CD4-positive, alpha-beta memory T cell (primary cell): ENCODE measurements around the gene PCED1A. TPM values are rescaled to one million over a fixed set of nuclear protein-coding genes. Genes with fewer than 3 reads are reported as not detected.
A peak's percentile ranks its signal among the peaks of the same experiment; 100 is the strongest.

Experiments
- CTCF ChIA-PET: fragments of 350-600 bp; sonication (Branson Sonifier 250); formaldehyde crosslinking; loops from one replicate; lab custom pipeline; 2021; ENCODE audit warnings: inconsistent platforms; ENCODE audit not compliant: partially characterized antibody; lab: Charles Lee
- POLR2A ChIA-PET: fragments of 350-600 bp; sonication (Branson Sonifier 250); formaldehyde crosslinking; loops from one replicate; lab custom pipeline; 2021; ENCODE audit not compliant: partially characterized antibody; lab: Charles Lee
- DNase-seq, 5 donors: peaks; one replicate each; pipeline versions ENCODE4 v3.0.0 to v3.0.0-alpha.2; 2020 to 2022; ENCODE audit warnings: mixed read lengths in 1 of 5
- H3K27ac ChIP-seq: one replicate; pipeline ENCODE4 v1.7.0; 2013; ENCODE audit warnings: low read depth, low read length
- H3K27me3 ChIP-seq: 2 replicates; pipeline ENCODE4 v1.7.0; 2013; ENCODE audit warnings: mild to moderate bottlenecking, low read length, moderate library complexity; ENCODE audit not compliant: insufficient read depth
- H3K36me3 ChIP-seq: 2 replicates; pipeline ENCODE4 v1.7.0; 2013; ENCODE audit warnings: mild to moderate bottlenecking, low read length, moderate library complexity; ENCODE audit not compliant: insufficient read depth
- H3K4me1 ChIP-seq: 2 replicates; pipeline ENCODE4 v1.7.0; 2013; ENCODE audit warnings: mild to moderate bottlenecking, low read length, moderate library complexity; ENCODE audit not compliant: insufficient read depth
- H3K4me3 ChIP-seq, 2 donors: one replicate each; pipeline ENCODE4 v1.7.0; 2013; ENCODE audit warnings: low read length in 2 of 2, mild to moderate bottlenecking in 1 of 2
- H3K9me3 ChIP-seq, 2 donors: one replicate each; pipeline ENCODE4 v1.7.0; 2013; ENCODE audit warnings: low read length in 2 of 2, control low read depth in 1 of 2; ENCODE audit not compliant: control insufficient read depth in 1 of 2
- H3K27ac Mint-ChIP-seq, 7 donors: one replicate each; pipeline ENCODE4 v1.8.0; 2020 to 2021; ENCODE audit warnings: mixed read lengths in 7 of 7, mild to moderate bottlenecking in 6 of 7, inconsistent platforms in 3 of 7, moderate library complexity in 3 of 7
- H3K27me3 Mint-ChIP-seq, 2 donors: one replicate each; pipeline ENCODE4 v1.8.0; 2020 to 2021; ENCODE audit warnings: mixed read lengths in 2 of 2
- H3K36me3 Mint-ChIP-seq, 2 donors: one replicate each; pipeline ENCODE4 v1.8.0; 2020 to 2021; ENCODE audit warnings: mixed read lengths in 2 of 2, inconsistent platforms in 1 of 2, mild to moderate bottlenecking in 1 of 2
- H3K4me1 Mint-ChIP-seq, 4 donors: one replicate each; pipeline ENCODE4 v1.8.0; 2020 to 2021; ENCODE audit warnings: mixed read lengths in 4 of 4, mild to moderate bottlenecking in 1 of 4
- H3K4me3 Mint-ChIP-seq, 8 donors: one replicate each; pipeline ENCODE4 v1.8.0; 2020 to 2021; ENCODE audit warnings: mixed read lengths in 8 of 8, mild to moderate bottlenecking in 7 of 8, moderate library complexity in 6 of 8, inconsistent platforms in 3 of 8
- H3K9me3 Mint-ChIP-seq, 8 donors: one replicate each; pipeline ENCODE4 v1.8.0; 2020 to 2021; ENCODE audit warnings: mixed read lengths in 8 of 8, mild to moderate bottlenecking in 5 of 8, inconsistent platforms in 3 of 8, moderate library complexity in 1 of 8
- intact Hi-C: fragments of 100-400 bp; cut with micrococcal nuclease; formaldehyde crosslinking; loops from one replicate; pipeline ENCODE4 v1.15.1; 2023
- polyA plus RNA-seq, 2 donors: library from polyadenylated mRNA; unstranded; fragments of 300-500 nt; fragmentation: Illumina TruSeq; gene quantifications; one replicate each; pipeline ENCODE4 v1.2.3, GENCODE V29; 2021
- total RNA-seq, 2 experiments: library from RNA; stranded (reverse); gene quantifications; one replicate each; pipeline ENCODE4 v1.2.3, GENCODE V29; 2021

PCED1A gene
- total and polyA plus RNA-seq, 4 experiments from 2014 or later = 17.9 to 83.1 (median 50.5) TPM

- no peak overlapping the region for H3K27ac ChIP-seq
- intact Hi-C loops = no loop called here
- peaks cover 3% of the 10 kb centered on the region for H3K4me1 ChIP-seq
- peaks cover 0 to 3% (median 0%) of the 10 kb centered on the region in 8 donors for H3K9me3 Mint-ChIP-seq
- no peaks in the 10 kb centered on the region for H3K9me3 ChIP-seq
- no peak for DNase-seq
- ChIA-PET CTCF (no interaction called here), POLR2A (no interaction called here)
- H3K4me1 Mint-ChIP-seq = peaks cover 3 to 13% (median 5%) of the 10 kb centered on the region in 4 donors
- H3K27me3 Mint-ChIP-seq = peaks cover 35 to 51% of the 10 kb centered on the region in 2 donors
- H3K4me3 ChIP-seq = no peak overlapping the region
- H3K27me3 ChIP-seq = peaks cover under 1% of the 10 kb centered on the region
- H3K27ac Mint-ChIP-seq = no peak overlapping the region
- no peaks in the 10 kb centered on the region for H3K36me3 Mint-ChIP-seq
- no peak overlapping the region for H3K4me3 Mint-ChIP-seq
- H3K36me3 ChIP-seq = no peaks in the 10 kb centered on the region
Observed at GRCh38 chr20:2806351-2806701, 34.1 kb downstream of the PCED1A start.

GRCh38 chr20:2805689-2806350, 34.6 kb downstream of the PCED1A start:
- H3K9me3 ChIP-seq = no peaks in the 10 kb centered on the region
- ChIA-PET POLR2A (no interaction called here), CTCF (no interaction called here)
- H3K27me3 Mint-ChIP-seq = peaks cover 40 to 52% of the 10 kb centered on the region in 2 donors
- intact Hi-C loops = no loop called here
- peaks cover 8% of the 10 kb centered on the region for H3K4me1 ChIP-seq
- no peak overlapping the region for H3K27ac ChIP-seq
- no peaks in the 10 kb centered on the region for H3K36me3 ChIP-seq
- H3K9me3 Mint-ChIP-seq = peaks cover 0 to 2% (median 0%) of the 10 kb centered on the region in 8 donors
- no peak overlapping the region for H3K27ac Mint-ChIP-seq
- H3K4me3 Mint-ChIP-seq = no peak overlapping the region
- no peak for DNase-seq
- H3K27me3 ChIP-seq = peaks cover 5% of the 10 kb centered on the region
- no peak overlapping the region for H3K4me3 ChIP-seq
- H3K36me3 Mint-ChIP-seq = no peaks in the 10 kb centered on the region
- H3K4me1 Mint-ChIP-seq = peaks cover 7 to 18% (median 10%) of the 10 kb centered on the region in 4 donors

DNA sequence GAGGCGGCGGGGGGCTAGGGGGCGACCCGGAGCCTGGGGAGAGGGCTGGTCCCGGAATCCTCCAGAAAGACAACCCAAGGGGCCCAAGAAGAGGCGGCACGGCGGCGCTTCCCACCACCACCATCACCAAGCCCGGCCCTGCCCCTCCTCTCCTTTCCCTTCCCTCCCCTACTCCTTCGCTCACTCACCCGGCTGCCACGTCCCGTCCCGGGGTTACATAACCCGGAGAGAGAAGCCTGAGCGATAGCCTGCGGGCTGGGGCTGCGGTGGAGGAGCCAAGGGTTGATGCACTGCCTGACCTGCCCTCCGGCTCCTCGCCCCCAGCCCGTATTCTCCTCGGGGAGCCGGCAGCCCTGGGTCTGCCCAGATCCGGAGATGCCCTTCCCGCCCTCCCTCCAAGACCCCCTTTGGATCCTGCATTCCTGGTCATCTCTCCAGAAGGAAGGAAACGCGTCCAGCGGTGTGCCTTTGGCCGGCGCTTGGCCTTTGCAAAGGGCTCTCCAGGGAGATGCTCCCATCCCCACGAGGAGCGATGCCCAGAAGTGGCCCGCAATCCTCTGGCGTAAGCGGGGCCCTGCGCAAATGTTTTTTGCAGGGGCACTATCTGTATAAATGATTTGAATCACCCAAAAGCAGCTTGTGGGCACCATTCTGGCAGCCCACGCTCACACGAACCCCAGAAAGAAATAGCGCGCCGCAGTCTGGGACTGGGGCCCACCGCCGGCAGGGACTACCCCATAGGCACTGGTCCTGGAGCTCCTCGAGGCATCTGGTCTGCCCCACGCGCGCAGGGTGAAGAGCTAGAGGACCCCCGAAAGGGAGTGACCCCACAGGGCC, 35.4 kb downstream of the PCED1A start:
- Mint-ChIP-seq H3K27me3 (peaks cover 43 to 55% of the 10 kb centered on the region in 2 donors), H3K4me1 (peaks cover 11 to 24% (median 14%) of the 10 kb centered on the region in 4 donors), H3K36me3 (no peaks in the 10 kb centered on the region), H3K4me3 (no peak overlapping the region), H3K27ac (no peak overlapping the region), H3K9me3 (peaks cover 0 to 2% (median 0%) of the 10 kb centered on the region in 8 donors)
- Histone ChIP-seq H3K27ac (no peak overlapping the region), H3K36me3 (no peaks in the 10 kb centered on the region), H3K4me1 (peaks cover 12% of the 10 kb centered on the region), H3K4me3 (no peak overlapping the region), H3K9me3 (no peaks in the 10 kb centered on the region), H3K27me3 (peaks cover 7% of the 10 kb centered on the region)
- ChIA-PET CTCF (no interaction called here), POLR2A (no interaction called here)
- DNase-seq = no peak
- intact Hi-C loops = no loop called here

- Histone ChIP-seq H3K36me3 (no peaks in the 10 kb centered on the region), H3K9me3 (no peaks in the 10 kb centered on the region), H3K27me3 (peaks cover 11% of the 10 kb centered on the region), H3K4me1 (peaks cover 20% of the 10 kb centered on the region), H3K27ac (no peak overlapping the region), H3K4me3 (no peak overlapping the region)
- H3K4me3 Mint-ChIP-seq = no peak overlapping the region
- no peaks in the 10 kb centered on the region for H3K36me3 Mint-ChIP-seq
- H3K27me3 Mint-ChIP-seq = peaks cover 51 to 64% of the 10 kb centered on the region in 2 donors
- H3K27ac Mint-ChIP-seq = peak overlapping the region in 1 of 7 donors; percentile 41
- ChIA-PET POLR2A (no interaction called here), CTCF (no interaction called here)
- intact Hi-C loops = no loop called here
- no peak for DNase-seq
- H3K9me3 Mint-ChIP-seq = peaks cover 0 to 2% (median 0%) of the 10 kb centered on the region in 8 donors
- H3K4me1 Mint-ChIP-seq = peaks cover 18 to 32% (median 22%) of the 10 kb centered on the region in 4 donors
Observed at GRCh38 chr20:2804041-2804828, 36.2 kb downstream of the PCED1A start.

DNA sequence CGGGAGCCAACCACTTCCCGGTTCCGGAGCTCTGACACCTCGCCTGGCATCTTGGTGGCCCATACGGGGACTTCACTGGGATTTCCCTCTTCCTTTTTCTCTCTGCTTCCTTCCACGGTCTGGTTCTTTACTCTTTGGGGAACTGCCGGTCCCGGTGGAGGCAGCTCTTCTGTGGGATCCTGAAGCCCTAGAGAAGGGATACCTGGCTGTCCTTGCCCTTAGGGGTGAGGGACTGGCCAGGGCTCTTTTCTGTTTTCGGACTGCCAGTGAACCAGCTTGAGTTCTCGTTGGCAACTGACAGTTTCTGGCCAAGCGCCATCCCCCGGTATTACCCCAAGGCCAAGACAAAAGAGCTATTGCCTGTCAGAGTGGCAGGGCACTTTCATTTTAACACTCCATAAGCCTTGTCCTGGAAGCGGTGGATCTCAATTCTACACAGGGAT, 39.1 kb downstream of the PCED1A start:
- Histone ChIP-seq H3K27ac (no peak overlapping the region), H3K9me3 (no peaks in the 10 kb centered on the region), H3K4me1 (peaks cover 23% of the 10 kb centered on the region), H3K4me3 (no peak overlapping the region), H3K27me3 (peaks cover 11% of the 10 kb centered on the region), H3K36me3 (no peaks in the 10 kb centered on the region)
- H3K27me3 Mint-ChIP-seq = peaks cover 58 to 74% of the 10 kb centered on the region in 2 donors
- intact Hi-C loops = no loop called here
- H3K9me3 Mint-ChIP-seq = peaks cover 0 to 2% (median 0%) of the 10 kb centered on the region in 8 donors
- POLR2A ChIA-PET = no interaction called here
- CTCF ChIA-PET = no interaction called here
- H3K36me3 Mint-ChIP-seq = no peaks in the 10 kb centered on the region
- DNase-seq = no peak
- H3K4me3 Mint-ChIP-seq = peak overlapping the region; percentile 74 to 92 (median 78)
- H3K4me1 Mint-ChIP-seq = peaks cover 19 to 37% (median 24%) of the 10 kb centered on the region in 4 donors
- H3K27ac Mint-ChIP-seq = peak overlapping the region in 2 of 7 donors; percentile 4 to 23

DNA sequence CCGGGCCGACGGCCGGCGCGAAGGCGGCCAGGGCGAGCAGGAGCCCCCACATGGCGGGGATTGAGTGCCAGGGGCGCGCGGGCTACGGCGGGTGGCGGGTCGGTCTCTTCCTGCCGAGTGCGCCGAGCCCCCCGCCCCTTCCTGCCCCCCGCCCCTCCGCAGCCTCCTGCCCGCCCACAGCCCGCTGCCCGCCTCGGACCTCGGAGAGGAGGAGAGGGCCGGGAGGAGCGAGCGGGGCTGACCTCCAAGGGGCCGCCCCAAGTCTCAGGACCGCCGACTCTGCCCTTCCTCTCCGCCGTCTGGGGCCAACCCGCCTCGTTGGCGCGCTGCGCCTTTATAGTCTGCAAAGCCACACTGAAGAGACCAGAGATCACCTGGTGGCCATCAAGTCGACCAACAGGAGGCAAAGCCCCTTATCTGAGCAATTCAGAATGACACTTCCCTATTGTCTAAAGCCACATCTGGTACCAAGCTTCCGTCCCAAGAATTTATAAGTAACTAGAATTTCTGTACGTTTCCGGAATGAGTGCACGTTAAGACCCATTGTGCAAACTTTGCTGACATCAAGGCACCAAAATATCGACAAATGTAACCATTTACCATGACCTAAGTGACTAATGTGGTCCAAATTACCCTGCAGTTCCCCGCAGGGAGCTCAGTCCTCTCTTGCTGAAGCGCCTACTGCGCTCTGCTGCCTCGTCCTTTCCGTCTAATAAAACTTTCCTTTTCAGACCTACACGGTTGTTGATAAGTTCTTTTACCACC, 39.8 kb downstream of the PCED1A start, which contains the start of gene CPXM1:
TSS of gene CPXM1 (minus strand) at position 107 of the 765 bp plus-strand sequence. CDS start at position 52, 55 bp downstream.
- peak within 1 kb of the TSS in 4 of 7 donors; percentile 4 to 64 (median 30) for H3K27ac Mint-ChIP-seq
- H3K9me3 ChIP-seq = no peaks in the 10 kb centered on the region
- peaks cover 11% of the 10 kb centered on the region for H3K27me3 ChIP-seq
- peaks cover 0 to 2% (median 0%) of the 10 kb centered on the region in 8 donors for H3K9me3 Mint-ChIP-seq
- H3K4me3 Mint-ChIP-seq = peak within 1 kb of the TSS; percentile 85 to 97 (median 90)
- H3K27me3 Mint-ChIP-seq = peaks cover 54 to 68% of the 10 kb centered on the region in 2 donors
- H3K36me3 ChIP-seq = no peaks in the 10 kb centered on the region
- peaks cover 23% of the 10 kb centered on the region for H3K4me1 ChIP-seq
- ChIA-PET POLR2A (no interaction called here), CTCF (no interaction called here)
- intact Hi-C loops = no loop called here
- H3K4me3 ChIP-seq = peak within 1 kb of the TSS; percentile 36 to 57
- no peak within 1 kb of the TSS for H3K27ac ChIP-seq
- DNase-seq = no peak
- H3K36me3 Mint-ChIP-seq = no peaks in the 10 kb centered on the region
- peaks cover 19 to 37% (median 24%) of the 10 kb centered on the region in 4 donors for H3K4me1 Mint-ChIP-seq
